Smooth muscle cell of the pulmonary artery (primary cell): ENCODE measurements around the gene HNRNPC. TPM values are rescaled to one million over a fixed set of nuclear protein-coding genes. Genes with fewer than 3 reads are reported as not detected.

ENCODE experiments used
- total RNA-seq: library from RNA; depleted of rRNA; stranded (reverse); fragments of >200 nt; gene quantifications from 2 replicates; pipeline ENCODE4 v1.2.3, GENCODE V29; 2014

Gene HNRNPC
- 493 and 531 TPM in 2 replicates for total RNA-seq

GRCh38 chr14:21269252-21270046 is at the start of gene HNRNPC:
Gene HNRNPC, minus strand, starts transcription at chr14:21269442. Its CDS starts 35,249 bp downstream, at chr14:21234193.

GRCh38 chr14:21279783-21280182 is 10.5 kb upstream of the HNRNPC start, which contains the start of gene RPGRIP1:
Gene RPGRIP1, plus strand, starts transcription at chr14:21280083. Its CDS starts 7,894 bp downstream, at chr14:21287977.

Other genes with a start within 250 kb of the HNRNPC start
- gene NDRG2, start 244.4 kb downstream of the HNRNPC start, total RNA-seq = 0.50 and 1.0 TPM in 2 replicates
- not detected in 2 replicates for gene TPPP2, start 239.2 kb downstream of the HNRNPC start, total RNA-seq
- gene RNASE13, start 234.6 kb downstream of the HNRNPC start, total RNA-seq = not detected in 2 replicates
- gene RNASE7, start 227.1 kb downstream of the HNRNPC start, total RNA-seq = not detected in 2 replicates
- not detected in 2 replicates for gene RNASE8, start 211.6 kb downstream of the HNRNPC start, total RNA-seq
- gene ARHGEF40, start 199.1 kb downstream of the HNRNPC start, total RNA-seq = 36.0 and 49.3 TPM in 2 replicates
- gene ZNF219, start 170.8 kb downstream of the HNRNPC start, total RNA-seq = 4.2 and 8.4 TPM in 2 replicates
- 0.13 TPM in 1 of 2 replicates, not detected in the other for gene TMEM253, start 168.4 kb downstream of the HNRNPC start, total RNA-seq
- gene OR5AU1, start 113.4 kb downstream of the HNRNPC start, total RNA-seq = not detected in 2 replicates
- not detected in 2 replicates for gene RPGRIP1, start 10.6 kb upstream of the HNRNPC start, total RNA-seq
- gene SUPT16H, start 114.6 kb upstream of the HNRNPC start, total RNA-seq = 65.9 and 68.3 TPM in 2 replicates
- 62.2 and 69.1 TPM in 2 replicates for gene CHD8, start 186.7 kb upstream of the HNRNPC start, total RNA-seq
- 39.1 and 40.9 TPM in 2 replicates for gene RAB2B, start 207.5 kb upstream of the HNRNPC start, total RNA-seq
- 48.3 and 50.6 TPM in 2 replicates for gene TOX4, start 207.8 kb upstream of the HNRNPC start, total RNA-seq
- 43.2 and 44.6 TPM in 2 replicates for gene METTL3, start 241.9 kb upstream of the HNRNPC start, total RNA-seq